HG03103 (cell line): ENCODE data around the gene CATSPERD.
"Not testable (repeated sequence)": the region's sequence is repeated elsewhere in the genome, so short reads cannot be mapped to it uniquely, and the experiment has no call there.

Source experiments
- ATAC-seq: cut with Tn5 transposase; IDR thresholded peaks from one replicate; pipeline ENCODE4 v1.9.1; 2021; ENCODE audit warnings: low read depth; ENCODE audit not compliant: unreplicated experiment

CATSPERD gene

DNA sequence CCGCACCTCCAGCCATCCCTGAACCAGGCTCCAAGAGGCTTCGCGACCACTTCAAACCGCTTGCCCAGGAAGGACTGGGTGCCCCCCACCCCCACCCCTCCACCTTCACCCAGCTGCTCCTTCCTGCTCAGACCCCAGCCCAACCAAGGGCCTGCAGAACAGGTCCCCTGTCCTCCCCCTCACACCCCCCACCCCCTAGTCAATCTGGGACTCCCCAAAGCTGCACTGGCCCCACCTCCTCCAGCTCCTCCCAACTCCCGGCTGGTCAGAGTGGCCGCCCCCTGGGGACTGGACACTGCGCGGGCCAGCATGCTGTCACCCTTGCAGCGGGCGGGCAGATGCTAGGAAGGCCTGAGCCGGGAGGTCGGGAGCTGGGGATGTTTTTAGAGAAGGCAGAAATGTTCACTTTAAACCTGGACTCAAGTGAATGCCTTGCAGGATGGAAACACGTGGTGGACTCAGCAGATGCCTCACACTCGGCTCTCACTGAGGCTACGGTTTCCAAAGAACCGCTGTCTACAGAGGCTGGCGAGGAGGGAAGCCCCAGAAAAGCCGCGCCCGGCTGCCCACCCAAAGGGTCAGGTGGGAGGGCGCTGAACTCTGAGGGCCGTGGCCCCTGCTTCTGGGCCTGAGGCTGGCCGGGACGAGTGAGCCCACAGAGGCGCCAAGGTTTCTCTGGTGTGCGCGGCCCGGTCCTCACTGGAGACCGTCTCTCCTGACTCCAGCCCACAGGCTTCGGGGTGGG, 22.4 kb upstream of the CATSPERD start:
- no peak for ATAC-seq

DNA sequence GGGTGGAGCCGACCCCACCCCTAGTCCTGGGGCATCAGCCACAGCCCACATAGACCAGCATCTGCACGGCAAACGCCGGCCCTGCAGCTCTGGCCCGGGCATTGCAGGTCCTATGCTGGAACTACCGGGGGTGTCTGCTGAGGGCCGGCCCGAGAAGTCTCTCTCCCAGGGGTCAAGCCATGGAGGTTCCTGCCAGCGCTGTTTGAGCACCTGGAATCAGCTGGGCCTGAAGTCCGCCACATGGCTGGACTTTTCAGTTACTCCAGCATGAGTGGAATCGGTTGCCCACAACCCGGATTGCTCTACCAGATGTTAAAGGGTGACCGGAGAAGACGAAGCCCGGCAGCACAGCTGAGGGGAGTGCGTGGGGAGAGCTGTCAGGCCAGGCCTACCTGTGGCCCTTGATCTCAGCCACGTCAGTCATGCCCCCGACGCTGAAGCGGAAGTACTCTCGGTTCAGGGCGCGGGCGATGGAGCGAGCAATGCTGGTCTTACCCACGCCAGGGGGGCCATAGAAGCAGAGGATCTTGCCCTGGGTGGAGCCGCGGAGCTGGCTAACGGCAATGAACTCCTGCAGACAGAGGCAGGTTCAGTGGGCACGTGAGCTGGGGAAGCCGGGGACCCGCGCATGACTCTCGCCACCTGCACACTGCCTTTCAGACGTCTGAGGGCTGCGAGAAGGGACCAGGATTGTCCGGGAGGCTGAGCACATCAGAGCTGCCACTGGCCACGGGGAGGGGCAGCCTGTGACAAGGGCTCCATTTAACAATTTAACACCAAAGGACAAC, 21.6 kb upstream of the CATSPERD start:
- ATAC-seq, result no peak

DNA sequence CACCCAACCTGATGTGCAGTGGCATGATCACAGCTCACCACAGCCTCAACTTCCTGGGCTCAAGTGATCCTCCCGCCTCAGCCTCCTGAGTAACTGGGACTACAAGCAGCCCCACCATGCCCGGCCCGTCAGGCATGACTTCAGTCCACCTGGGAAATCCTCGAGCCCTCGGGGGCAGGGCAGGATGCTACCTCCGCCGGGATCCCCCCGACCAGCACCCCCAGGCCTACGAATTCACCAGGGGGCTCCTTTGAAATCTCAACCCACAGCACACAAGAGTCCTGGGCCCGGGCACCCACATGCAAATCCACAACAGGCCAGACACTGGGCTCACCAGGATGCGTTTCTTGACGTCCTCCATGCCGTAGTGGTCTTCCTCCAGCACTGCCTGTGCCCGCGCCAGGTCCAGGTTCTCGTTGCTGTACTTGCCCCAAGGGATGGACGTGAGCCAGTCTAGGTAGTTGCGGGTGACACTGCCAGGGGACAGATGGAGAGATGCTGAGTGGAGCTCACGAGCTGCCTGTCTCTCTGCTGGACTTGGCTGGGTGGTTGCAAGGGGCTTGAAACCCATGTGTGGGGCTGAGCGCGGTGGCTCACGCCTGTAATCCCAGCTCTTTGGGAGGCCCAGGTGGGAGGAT, 19.9 kb upstream of the CATSPERD start:
- no peak for ATAC-seq

GRCh38 chr19:5702053-5702410, 18.4 kb upstream of the CATSPERD start:
- not testable (repeated sequence) for ATAC-seq

DNA sequence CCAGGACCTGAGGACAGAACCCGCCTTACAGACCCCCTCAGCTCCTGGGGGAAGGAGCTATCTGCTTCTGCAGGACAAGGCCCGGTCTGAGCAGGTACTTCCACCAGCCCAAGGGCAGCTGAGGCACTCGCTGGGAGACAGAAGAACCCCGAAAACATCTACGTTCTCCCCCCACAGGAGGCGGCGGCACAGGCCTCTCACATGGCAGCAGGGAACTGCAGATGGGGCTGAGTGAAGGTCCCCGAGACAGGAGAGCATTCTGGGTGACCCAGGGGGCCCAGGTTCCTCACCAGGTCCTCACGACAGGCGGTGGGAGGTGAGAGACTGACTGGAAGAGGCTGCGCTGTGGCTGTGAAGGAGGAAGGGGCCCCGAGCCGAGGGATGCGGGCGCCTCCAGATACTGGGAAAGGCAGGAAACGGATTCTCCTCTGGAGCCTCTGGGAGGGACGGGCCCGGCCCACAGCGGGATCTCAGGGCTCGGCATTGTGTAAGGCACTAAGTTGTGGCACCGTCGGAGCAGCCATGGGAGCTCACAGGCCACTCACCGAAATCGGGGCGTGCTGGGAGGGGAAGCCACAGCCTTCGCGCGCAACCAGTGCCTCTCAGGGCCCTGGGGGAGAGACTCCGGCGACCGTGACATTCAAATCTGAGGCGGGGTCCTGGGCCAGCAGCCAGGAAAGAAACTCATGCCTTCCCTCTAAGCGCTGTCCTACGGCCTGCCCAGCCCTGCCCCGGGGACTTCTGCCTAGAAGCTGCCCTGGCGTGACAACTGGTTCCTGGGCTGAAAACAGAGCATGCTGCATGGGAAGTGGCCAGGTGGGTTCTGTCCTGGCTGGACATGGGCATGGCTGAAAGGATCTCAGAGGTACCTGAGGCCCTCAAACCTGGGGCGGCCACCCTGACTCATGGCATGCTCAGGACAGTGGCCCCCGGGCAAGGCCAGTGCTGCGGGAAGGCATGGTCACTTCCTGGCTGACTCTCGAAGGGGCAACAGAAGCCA, 16.3 kb upstream of the CATSPERD start:
- ATAC-seq, result no peak

GRCh38 chr19:5705552-5705951, 14.9 kb upstream of the CATSPERD start:
- ATAC-seq, result no peak

DNA sequence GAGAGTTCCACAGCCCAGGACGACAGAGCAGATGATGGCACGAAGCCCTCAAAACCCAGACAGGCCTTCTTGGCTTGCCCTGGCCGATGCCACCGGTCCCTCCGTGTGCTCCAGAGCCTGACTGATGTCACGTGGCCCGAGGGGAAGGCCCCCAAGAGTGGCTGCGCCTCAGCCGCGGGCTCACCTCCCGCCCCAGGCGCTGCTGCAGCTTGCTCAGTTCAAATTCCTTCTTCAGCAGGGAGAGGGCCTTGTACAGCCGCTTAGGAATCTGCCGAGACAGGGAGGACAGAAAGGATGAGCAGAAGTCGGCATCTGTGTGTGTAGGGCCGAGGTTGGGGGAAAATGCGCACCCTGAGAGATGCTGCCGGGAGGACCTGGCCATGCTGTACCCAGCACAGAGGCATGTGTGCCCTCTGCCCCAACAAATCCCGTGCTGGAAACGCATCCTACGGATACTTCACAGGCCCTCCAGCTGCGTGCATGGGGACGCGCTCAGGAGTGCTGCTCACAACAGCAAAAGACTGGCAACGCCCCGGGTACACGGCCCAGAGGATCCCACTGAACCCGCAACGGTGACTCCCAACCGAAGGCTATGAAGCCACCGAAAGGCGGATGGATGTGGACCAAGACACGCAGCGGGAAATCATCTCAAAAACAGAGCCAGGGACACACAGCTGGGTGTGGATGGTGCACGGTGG, 13.4 kb upstream of the CATSPERD start:
- ATAC-seq, result no peak

- ATAC-seq, result no peak
These were observed 12.6 kb upstream of the CATSPERD start for GRCh38 chr19:5707576-5708575.

- no peak for ATAC-seq
These were observed 9.4 kb upstream of the CATSPERD start for GRCh38 chr19:5711025-5711424.

DNA sequence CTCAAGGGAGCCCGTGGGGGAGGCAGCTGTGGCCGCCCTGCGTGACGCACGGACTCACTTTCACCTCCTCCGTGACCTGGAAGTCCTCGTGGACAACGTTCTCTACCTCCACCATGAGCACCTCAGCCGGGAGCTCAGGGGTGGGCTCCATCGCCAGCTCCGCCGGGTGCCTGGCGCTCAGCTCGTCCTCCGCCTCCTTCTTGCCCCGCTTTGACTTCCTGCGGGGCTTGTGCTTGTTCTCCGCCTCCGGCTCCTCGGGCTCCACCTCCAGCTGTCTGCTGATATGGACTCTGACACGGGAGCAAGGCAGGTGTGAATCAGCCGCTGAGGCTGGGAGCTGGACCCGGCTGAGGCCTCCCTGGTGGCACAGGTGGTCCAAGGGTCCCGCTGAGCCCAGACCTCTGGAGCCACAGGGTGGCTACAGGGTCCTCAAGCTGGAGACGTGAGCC, 8.7 kb upstream of the CATSPERD start:
- no peak for ATAC-seq

- ATAC-seq, result no peak
These were observed 7.2 kb upstream of the CATSPERD start for GRCh38 chr19:5713228-5713627.

GRCh38 chr19:5714816-5715215, 5.6 kb upstream of the CATSPERD start:
- no peak for ATAC-seq

DNA sequence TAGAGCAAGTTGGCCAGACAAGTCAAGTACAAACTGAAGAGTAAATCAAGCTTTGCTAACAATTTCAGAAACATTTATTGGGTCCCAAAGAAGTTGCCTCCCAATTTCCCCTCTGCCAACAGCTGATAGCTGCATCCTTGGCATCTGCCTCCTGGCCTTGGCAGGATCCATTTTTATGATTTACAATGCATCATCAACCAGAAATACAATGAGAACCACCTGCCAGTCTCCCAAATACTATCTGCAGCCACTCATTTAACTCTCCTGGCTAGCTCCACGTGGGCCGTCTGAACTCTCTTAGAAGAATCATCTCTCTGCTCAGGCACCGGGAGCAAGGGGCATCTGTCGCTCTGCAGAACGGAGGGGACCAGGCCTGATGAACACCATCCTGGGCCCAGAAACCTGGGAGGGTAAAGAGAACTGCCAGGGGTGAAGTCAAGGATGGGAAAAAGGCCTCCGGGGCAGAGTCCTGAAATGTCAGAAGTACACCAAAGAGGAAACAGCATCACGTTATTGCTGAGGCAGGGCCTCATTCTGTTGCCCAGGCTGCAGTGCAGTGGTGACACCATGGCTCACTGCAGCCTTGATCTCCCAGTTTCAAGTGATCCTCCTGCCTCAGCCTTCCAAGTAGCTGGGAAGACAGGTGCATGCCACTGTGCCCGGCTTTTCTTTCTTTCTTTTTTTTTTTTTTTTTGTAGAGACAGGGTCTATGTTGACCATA, 3.1 kb upstream of the CATSPERD start:
- ATAC-seq, result no peak

- no peak for ATAC-seq
These were observed 2.3 kb upstream of the CATSPERD start for GRCh38 chr19:5718037-5718578.

- ATAC-seq, result no peak
These were observed 1.7 kb upstream of the CATSPERD start for GRCh38 chr19:5718579-5719273.

DNA sequence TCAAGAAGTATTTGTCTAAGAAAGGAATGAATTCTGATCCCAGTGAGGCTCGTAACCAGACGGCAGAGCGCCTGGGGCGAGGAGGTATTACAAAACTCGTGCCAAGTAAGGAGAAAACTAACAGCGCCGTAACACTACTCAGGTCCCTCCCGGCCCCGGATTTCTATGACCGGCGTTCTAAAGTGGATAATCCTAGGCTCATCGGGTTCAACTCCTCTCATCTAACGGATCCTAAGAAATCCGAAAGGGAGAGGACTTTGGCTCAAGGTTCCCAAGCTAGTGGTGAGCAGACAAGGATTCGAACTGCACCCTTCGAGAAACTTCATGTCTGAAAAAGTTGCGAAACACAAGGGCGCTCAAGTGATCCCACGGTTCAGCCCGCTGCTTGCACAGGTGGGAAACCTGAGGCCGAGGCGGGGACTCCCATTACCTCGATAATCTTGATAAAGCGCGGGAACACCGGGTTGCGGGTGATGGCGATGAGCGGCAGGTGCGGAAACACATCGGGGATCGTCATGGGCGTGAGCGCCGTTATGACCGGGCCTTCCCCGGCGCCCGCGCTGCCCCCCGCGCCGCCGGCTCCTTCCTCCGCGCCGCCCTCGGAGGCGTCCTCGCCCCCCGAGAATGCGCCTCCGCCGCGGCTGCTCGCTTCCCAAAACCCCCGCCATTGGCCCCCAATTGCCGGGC, 1.0 kb upstream of the CATSPERD start:
- no peak for ATAC-seq
